Activated T-helper 1 cell treated with anti-CD3 and anti-CD28 coated beads, Interleukin-2, amount 50 U/mL, for 16 hours (primary cell): ENCODE measurements around the gene MRPS30.
"Not testable (repeated sequence)": the region's sequence is repeated elsewhere in the genome, so short reads cannot be mapped to it uniquely, and the experiment has no call there.

Experiments
- DNase-seq, 2 donors: peaks; one replicate each; pipeline ENCODE4 v3.0.0-alpha.2; 2020; ENCODE audit warnings: low read depth in 1 of 2, low spot score in 1 of 2

The MRPS30 gene

GRCh38 chr5:44808435-44809214 is at the start of gene MRPS30:
Gene MRPS30, plus strand, starts transcription at chr5:44808947. Its CDS starts 16 bp downstream, at chr5:44808963.
- peak; percentile 63 to 77 for DNase-seq

- no peak for DNase-seq
These were observed 39.4 kb upstream of the MRPS30 start for GRCh38 chr5:44769200-44769876.

- no peak for DNase-seq
These were observed 38.9 kb upstream of the MRPS30 start for GRCh38 chr5:44769877-44770209.

GRCh38 chr5:44770780-44771717 is 37.7 kb upstream of the MRPS30 start:
- DNase-seq, result no peak

- not testable (repeated sequence) for DNase-seq
These were observed 36.4 kb upstream of the MRPS30 start for GRCh38 chr5:44772397-44772796.

GRCh38 chr5:44774279-44774880 is 34.4 kb upstream of the MRPS30 start:
- no peak for DNase-seq

- DNase-seq, result no peak
These were observed 29.6 kb upstream of the MRPS30 start for GRCh38 chr5:44779167-44779566.

GRCh38 chr5:44783634-44784315 is 25.0 kb upstream of the MRPS30 start:
- no peak for DNase-seq

GRCh38 chr5:44787731-44788130 is 21.0 kb upstream of the MRPS30 start:
- DNase-seq, result no peak

GRCh38 chr5:44789372-44789995 is 19.3 kb upstream of the MRPS30 start:
- not testable (repeated sequence) for DNase-seq

- not testable (repeated sequence) for DNase-seq
These were observed 16.6 kb upstream of the MRPS30 start for GRCh38 chr5:44792031-44792673.

- no peak for DNase-seq
These were observed 14.4 kb upstream of the MRPS30 start for GRCh38 chr5:44794371-44794770.

GRCh38 chr5:44795496-44795895 is 13.3 kb upstream of the MRPS30 start:
- no peak for DNase-seq

- no peak for DNase-seq
These were observed 10.9 kb upstream of the MRPS30 start for GRCh38 chr5:44797841-44798240.

GRCh38 chr5:44801992-44802391 is 6.8 kb upstream of the MRPS30 start:
- DNase-seq, result no peak

GRCh38 chr5:44806608-44807007 is 2.1 kb upstream of the MRPS30 start:
- no peak for DNase-seq

GRCh38 chr5:44807269-44807668 is 1.5 kb upstream of the MRPS30 start:
- DNase-seq, result no peak

- DNase-seq, result peak; percentile 9 to 26
These were observed 638 bp downstream of the MRPS30 start for GRCh38 chr5:44809215-44809955.

GRCh38 chr5:44809956-44810420 is 1.2 kb downstream of the MRPS30 start:
- DNase-seq, result no peak
